A549 (cell line): ENCODE measurements around the gene CDH16. TPM values are rescaled to one million over a fixed set of nuclear protein-coding genes. Genes with fewer than 3 reads are reported as not detected.

ENCODE experiments used
- ATAC-seq, 2 experiments: fragments of 200-7000 bp in 1 of 2; fragments of >200 bp in 1 of 2; cut with Nextera tagmentation in 1 of 2; cut with Tn5 transposase in 1 of 2; 3 replicates each; pipeline versions ENCODE4 v1.8.0 to v1.9.1; 2018 to 2020; ENCODE audit warnings: mild to moderate bottlenecking in 1 of 2, moderate library complexity in 1 of 2
- CTCF ChIA-PET: fragments of 300-600 bp; sonication (Branson Sonifier 250); formaldehyde crosslinking; extraction: SDS; loops from one replicate; lab custom pipeline; 2021; ENCODE audit warnings: antibody characterized with exemption, inconsistent platforms; lab: Yijun Ruan, JAX
- POLR2A ChIA-PET: fragments of 350-600 bp; formaldehyde crosslinking; extraction: SDS; loops from one replicate; lab custom pipeline; 2021; ENCODE audit warnings: antibody characterized with exemption, inconsistent platforms; lab: Yijun Ruan, JAX
- DNase-seq, 2 experiments: peaks; one replicate each; pipeline versions ENCODE4 v3.0.0 to v3.0.0-alpha.2; 2011 to 2016; ENCODE audit warnings: low read depth in 1 of 2, low spot score in 1 of 2
- FAIRE-seq: peaks from 2 replicates; lab custom pipeline; 2011; peaks lifted over from hg19 to GRCh38; lab: Jason Lieb, UNC
- H3K27ac ChIP-seq, 2 experiments: fragments of >200 bp; sonication (Bioruptor Twin); formaldehyde crosslinking; 3 replicates each; pipeline ENCODE4 v1.5.1; 2016 to 2017
- H3K4me1 ChIP-seq: fragments of >200 bp; sonication (Bioruptor Twin); formaldehyde crosslinking; 3 replicates; pipeline ENCODE4 v1.6.1; 2016
- H3K4me2 ChIP-seq: fragments of >200 bp; sonication (Bioruptor Twin); formaldehyde crosslinking; 3 replicates; pipeline ENCODE4 v1.6.1; 2016
- H3K4me3 ChIP-seq: fragments of >200 bp; sonication (Bioruptor Twin); formaldehyde crosslinking; 3 replicates; pipeline ENCODE4 v1.5.1; 2016
- H3K9me3 ChIP-seq: fragments of >200 bp; sonication (Bioruptor Twin); formaldehyde crosslinking; 3 replicates; pipeline ENCODE4 v1.6.1; 2016
- BHLHE40 ChIP-seq: IDR thresholded peaks from 2 replicates; pipeline ENCODE4 v1.6.1; 2012; ENCODE audit warnings: low read depth, low read length, inconsistent platforms
- CBX2 ChIP-seq: fragments of 200-600 bp; sonication (generic); IDR thresholded peaks from 2 replicates; pipeline ENCODE4 v1.6.1; 2016; ENCODE audit warnings: low read depth, mild to moderate bottlenecking, borderline replicate concordance
- E2F6 ChIP-seq: IDR thresholded peaks from 2 replicates; pipeline ENCODE4 v1.6.1; 2012; ENCODE audit warnings: low read depth, borderline replicate concordance
- EHF ChIP-seq: fragments of 250-450 bp; sonication (Bioruptor Pico); IDR thresholded peaks from 2 replicates; pipeline ENCODE4 v1.5.0; 2020; ENCODE audit warnings: mild to moderate bottlenecking
- ESRRA ChIP-seq: fragments of 150-350 bp; IDR thresholded peaks from 2 replicates; pipeline ENCODE4 v1.6.1; 2014; ENCODE audit warnings: mild to moderate bottlenecking, low read length, borderline replicate concordance
- FOSL2 ChIP-seq, 2 experiments: fragments of 450-650 bp in 1 of 2; fragments of >200 bp in 1 of 2; sonication (Bioruptor Twin) in 1 of 2; formaldehyde crosslinking; IDR thresholded peaks; 2 replicates each; pipeline versions ENCODE4 v1.5.0 to v1.6.1; 2016 to 2020; ENCODE audit warnings: mild to moderate bottlenecking in 1 of 2, moderate library complexity in 1 of 2
- FOXS1 ChIP-seq: fragments of 250-450 bp; sonication (Bioruptor Pico); IDR thresholded peaks from 2 replicates; pipeline ENCODE4 v1.5.0; 2020; ENCODE audit warnings: mild to moderate bottlenecking, moderate library complexity
- HDAC2 ChIP-seq: fragments of 200-600 bp; sonication (generic); IDR thresholded peaks from 2 replicates; pipeline ENCODE4 v1.6.1; 2016
- HEYL ChIP-seq: fragments of 250-450 bp; sonication (Bioruptor Pico); IDR thresholded peaks from 2 replicates; pipeline ENCODE4 v1.8.0; 2021; ENCODE audit warnings: mild to moderate bottlenecking, moderate library complexity
- HMGXB4 ChIP-seq: fragments of 250-450 bp; sonication (Bioruptor Pico); IDR thresholded peaks from 2 replicates; pipeline ENCODE4 v1.5.0; 2021; ENCODE audit warnings: mild to moderate bottlenecking, moderate library complexity, borderline replicate concordance
- HOXA7 ChIP-seq: fragments of 250-450 bp; sonication (Bioruptor Pico); IDR thresholded peaks from 2 replicates; pipeline ENCODE4 v1.5.0; 2020; ENCODE audit warnings: mild to moderate bottlenecking, moderate library complexity
- HOXB13 ChIP-seq: fragments of 250-450 bp; sonication (Bioruptor Pico); IDR thresholded peaks from 2 replicates; pipeline ENCODE4 v1.5.0; 2020; ENCODE audit warnings: low read depth, mild to moderate bottlenecking, moderate library complexity
- JUN ChIP-seq, 2 experiments: fragments of >200 bp; sonication (Bioruptor Twin); formaldehyde crosslinking; IDR thresholded peaks; 2 replicates in 1 of 2; 3 replicates in 1 of 2; pipeline ENCODE4 v1.6.1; 2016 to 2017
- MAZ ChIP-seq: fragments of 150-350 bp; IDR thresholded peaks from 2 replicates; pipeline ENCODE4 v1.6.1; 2014; ENCODE audit warnings: antibody characterized with exemption, low read depth, low read length, borderline replicate concordance
- NPAS2 ChIP-seq: fragments of 250-450 bp; sonication (Bioruptor Pico); IDR thresholded peaks from 2 replicates; pipeline ENCODE4 v1.8.0; 2022; ENCODE audit warnings: mild to moderate bottlenecking, moderate library complexity, borderline replicate concordance
- PBX3 ChIP-seq: IDR thresholded peaks from 2 replicates; pipeline ENCODE4 v1.6.1; 2012
- POLR2A ChIP-seq: IDR thresholded peaks from 2 replicates; pipeline ENCODE4 v1.6.1; 2012; ENCODE audit warnings: mild to moderate bottlenecking, low read length
- POLR2AphosphoS2 ChIP-seq: conservative IDR thresholded peaks from 2 replicates; pipeline ENCODE4 v1.6.1; 2012; ENCODE audit warnings: low read length, improper control_type of control experiment, inconsistent platforms
- RARB ChIP-seq: fragments of 250-450 bp; sonication (Bioruptor Pico); IDR thresholded peaks from 2 replicates; pipeline ENCODE4 v1.8.0; 2021; ENCODE audit warnings: mild to moderate bottlenecking, moderate library complexity
- RCOR1 ChIP-seq: fragments of 150-350 bp; IDR thresholded peaks from 2 replicates; pipeline ENCODE4 v1.6.1; 2014; ENCODE audit warnings: antibody characterized with exemption, low read length, low read depth
- RFX5 ChIP-seq: fragments of 450-650 bp; IDR thresholded peaks from 2 replicates; pipeline ENCODE4 v1.7.1; 2014; ENCODE audit warnings: antibody characterized with exemption, mild to moderate bottlenecking, moderate library complexity
- SMC3 ChIP-seq: fragments of >200 bp; sonication (Bioruptor Twin); formaldehyde crosslinking; IDR thresholded peaks from 3 replicates; pipeline ENCODE4 v1.6.1; 2018; ENCODE audit warnings: inconsistent platforms
- SREBF2 ChIP-seq: fragments of 450-650 bp; IDR thresholded peaks from 2 replicates; pipeline ENCODE4 v1.6.1; 2014; ENCODE audit warnings: mild to moderate bottlenecking, moderate library complexity
- TP53 ChIP-seq: fragments of 250-450 bp; sonication (Bioruptor Pico); IDR thresholded peaks from 2 replicates; pipeline ENCODE4 v1.5.0; 2021; ENCODE audit warnings: mild to moderate bottlenecking, moderate library complexity
- ZC3H11A ChIP-seq: fragments of 450-650 bp; IDR thresholded peaks from 2 replicates; pipeline ENCODE4 v1.6.1; 2014; ENCODE audit warnings: antibody characterized with exemption, mild to moderate bottlenecking
- ZFP36 ChIP-seq: fragments of 450-650 bp; IDR thresholded peaks from 2 replicates; pipeline ENCODE4 v1.6.1; 2014; ENCODE audit warnings: borderline replicate concordance; ENCODE audit not compliant: partially characterized antibody
- WGBS: methylation state at CpG from one replicate; pipeline ENCODE4 v1.1.6; 2017; ENCODE audit errors: missing lambda C conversion rate; 5-methylcytosine and 5-hydroxymethylcytosine counted together
- polyA plus RNA-seq, 4 experiments: library from polyadenylated mRNA; depleted of rRNA in 3 of 4; stranded (reverse); fragments of >200 nt; fragmentation: RNase III in 1 of 4; extraction: RNeasy Plus Mini Kit Qiagen cat#74134 plus additional on column Dnase treatment in 1 of 4; gene quantifications; 2 replicates in 3 of 4; 3 replicates in 1 of 4; pipeline ENCODE4 v1.2.3, GENCODE V29; 2011 to 2017
- TF ChIP-seq, protein P1 (sequence below): fragments of >200 bp; sonication (Bioruptor Twin); formaldehyde crosslinking; IDR thresholded peaks from 2 replicates; pipeline ENCODE4 v1.6.1; 2016
- TF ChIP-seq, protein P2 (sequence below): fragments of 450-650 bp; IDR thresholded peaks from 2 replicates; pipeline ENCODE4 v1.6.1; 2014; ENCODE audit warnings: antibody characterized with exemption
- TF ChIP-seq, protein P3 (sequence below): fragments of >200 bp; sonication (Bioruptor Twin); formaldehyde crosslinking; IDR thresholded peaks from 3 replicates; pipeline ENCODE4 v1.6.1; 2016

The CDH16 gene
- polyA plus RNA-seq, 2 of the 4 experiments (the other 2 are of a cell fraction): 0.18 to 0.25 TPM

DNA sequence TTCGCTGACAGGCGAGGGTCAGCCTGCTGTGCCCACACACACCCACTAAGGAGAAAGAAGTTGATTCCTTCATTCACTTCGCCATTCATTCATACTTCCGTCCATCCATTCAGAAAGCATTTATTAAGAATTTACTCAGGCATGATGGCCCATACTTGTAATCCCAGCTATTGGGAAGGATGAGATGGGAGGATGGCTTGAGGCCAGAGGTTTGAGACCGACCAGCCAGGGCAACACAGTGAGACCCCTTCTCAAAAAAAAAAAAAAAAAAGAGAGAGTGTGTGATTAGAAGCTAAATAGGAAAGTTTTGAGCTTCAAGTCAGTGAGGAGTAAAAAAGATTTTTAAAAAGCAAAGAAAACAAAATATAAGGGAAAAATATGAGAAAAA lies 25.4 kb upstream of the CDH16 start:
- no peak for FAIRE-seq
- TF ChIP-seq HDAC2 (no peak), SMC3 (no peak), HOXA7 (CRISPR knock-in tag) (no peak), TP53 (no peak), MAZ (no peak), ESRRA (no peak), RCOR1 (no peak), BHLHE40 (no peak), ZFP36 (no peak), POLR2A (no peak), HEYL (CRISPR knock-in tag) (no peak), CBX2 (no peak), NPAS2 (CRISPR knock-in tag) (no peak), E2F6 (no peak), EHF (CRISPR knock-in tag) (no peak), HMGXB4 (no peak), FOXS1 (CRISPR knock-in tag) (no peak), POLR2AphosphoS2 (no peak)
- TF ChIP-seq, protein P1, sequence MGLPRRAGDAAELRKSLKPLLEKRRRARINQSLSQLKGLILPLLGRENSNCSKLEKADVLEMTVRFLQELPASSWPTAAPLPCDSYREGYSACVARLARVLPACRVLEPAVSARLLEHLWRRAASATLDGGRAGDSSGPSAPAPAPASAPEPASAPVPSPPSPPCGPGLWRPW: no peak
- TF ChIP-seq, protein P2, sequence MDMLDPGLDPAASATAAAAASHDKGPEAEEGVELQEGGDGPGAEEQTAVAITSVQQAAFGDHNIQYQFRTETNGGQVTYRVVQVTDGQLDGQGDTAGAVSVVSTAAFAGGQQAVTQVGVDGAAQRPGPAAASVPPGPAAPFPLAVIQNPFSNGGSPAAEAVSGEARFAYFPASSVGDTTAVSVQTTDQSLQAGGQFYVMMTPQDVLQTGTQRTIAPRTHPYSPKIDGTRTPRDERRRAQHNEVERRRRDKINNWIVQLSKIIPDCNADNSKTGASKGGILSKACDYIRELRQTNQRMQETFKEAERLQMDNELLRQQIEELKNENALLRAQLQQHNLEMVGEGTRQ: no peak
- TF ChIP-seq, all 56 proteins: peak for 0
- DNase-seq (no peak), ATAC-seq (no peak)
- no peak overlapping the region for H3K4me3 ChIP-seq
- H3K27ac ChIP-seq: no peak overlapping the region
- no peaks in the 10 kb centered on the region for H3K9me3 ChIP-seq
- no peak overlapping the region for H3K4me2 ChIP-seq
- POLR2A ChIA-PET: interaction anchor here (0.6 kb wide), 1 partner anchor 8 kb away, joined by 3 read pairs; no protein-coding TSS in a partner anchor
- CTCF ChIA-PET: interaction anchor here (0.7 to 3.4 kb wide), 11 partner anchors 9 to 216 kb away, joined by 3 to 20 read pairs (median 7); partner anchors contain the start of gene CES3
- H3K4me1 ChIP-seq: 0 out of 3 replicates have a peak, but pooled peaks cover 4% of the 10 kb centered on the region
- WGBS: 93% methylated on average over 5 of the region's 5 CpGs

DNA sequence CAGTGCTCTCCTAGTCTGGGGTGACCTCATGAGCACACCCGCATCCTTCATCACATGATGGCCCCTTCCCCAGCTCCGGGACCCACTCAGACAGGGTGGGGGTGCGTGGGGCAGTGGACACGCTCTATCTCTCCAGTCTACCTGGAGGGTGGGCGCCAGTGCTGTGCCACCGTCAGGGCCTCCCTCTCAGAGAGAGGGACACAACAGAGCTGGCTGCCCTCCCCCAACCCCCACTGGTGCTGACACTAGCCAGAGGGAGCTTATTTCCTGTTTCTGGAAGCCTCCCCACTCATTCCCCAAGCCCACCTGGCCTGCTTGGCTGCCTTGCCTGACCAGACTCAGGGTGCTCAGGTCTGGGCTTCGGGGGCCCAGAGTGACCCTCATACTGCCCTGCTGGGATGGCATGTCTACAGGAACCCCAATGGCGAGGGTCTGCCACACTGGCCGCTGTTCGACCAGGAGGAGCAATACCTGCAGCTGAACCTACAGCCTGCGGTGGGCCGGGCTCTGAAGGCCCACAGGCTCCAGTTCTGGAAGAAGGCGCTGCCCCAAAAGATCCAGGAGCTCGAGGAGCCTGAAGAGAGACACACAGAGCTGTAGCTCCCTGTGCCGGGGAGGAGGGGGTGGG lies 24.9 kb upstream of the CDH16 start:
- Histone ChIP-seq H3K4me2 (no peak overlapping the region), H3K27ac (no peak overlapping the region), H3K4me3 (no peak overlapping the region), H3K9me3 (no peaks in the 10 kb centered on the region), H3K4me1 (0 out of 3 replicates have a peak, but pooled peaks cover 4% of the 10 kb centered on the region)
- FAIRE-seq (no peak), ATAC-seq (no peak), DNase-seq (no peak)
- WGBS: 97% methylated on average over 9 of the region's 15 CpGs
- CTCF ChIA-PET: interaction anchor here (0.8 to 3.4 kb wide), 10 partner anchors 9 to 242 kb away, joined by 3 to 20 read pairs (median 8); partner anchors contain the start of gene CES3
- TF ChIP-seq POLR2AphosphoS2 (no peak), HEYL (CRISPR knock-in tag) (no peak), SMC3 (no peak), JUN (IDR thresholded peaks at IDR 0.05) (no peak), RFX5 (no peak), BHLHE40 (no peak), FOSL2 (IDR thresholded peaks at IDR 0.05) (no peak), FOSL2 (CRISPR knock-in tag; IDR thresholded peaks at IDR 0.05) (no peak), E2F6 (no peak), ZC3H11A (no peak), HOXB13 (CRISPR knock-in tag) (no peak), SREBF2 (no peak), RARB (CRISPR knock-in tag) (no peak), ESRRA (no peak), PBX3 (no peak)
- TF ChIP-seq, protein P2: no peak
- TF ChIP-seq, protein P1: no peak
- TF ChIP-seq, protein P3, sequence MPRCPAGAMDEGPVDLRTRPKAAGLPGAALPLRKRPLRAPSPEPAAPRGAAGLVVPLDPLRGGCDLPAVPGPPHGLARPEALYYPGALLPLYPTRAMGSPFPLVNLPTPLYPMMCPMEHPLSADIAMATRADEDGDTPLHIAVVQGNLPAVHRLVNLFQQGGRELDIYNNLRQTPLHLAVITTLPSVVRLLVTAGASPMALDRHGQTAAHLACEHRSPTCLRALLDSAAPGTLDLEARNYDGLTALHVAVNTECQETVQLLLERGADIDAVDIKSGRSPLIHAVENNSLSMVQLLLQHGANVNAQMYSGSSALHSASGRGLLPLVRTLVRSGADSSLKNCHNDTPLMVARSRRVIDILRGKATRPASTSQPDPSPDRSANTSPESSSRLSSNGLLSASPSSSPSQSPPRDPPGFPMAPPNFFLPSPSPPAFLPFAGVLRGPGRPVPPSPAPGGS: no peak
- POLR2A ChIA-PET: no interaction called here
